Measurements from ENCODE around the gene DYDC2.
"Not testable (repeated sequence)": the region's sequence is repeated elsewhere in the genome, so short reads cannot be mapped to it uniquely, and the experiment has no call there.

Gene DYDC2

DNA sequence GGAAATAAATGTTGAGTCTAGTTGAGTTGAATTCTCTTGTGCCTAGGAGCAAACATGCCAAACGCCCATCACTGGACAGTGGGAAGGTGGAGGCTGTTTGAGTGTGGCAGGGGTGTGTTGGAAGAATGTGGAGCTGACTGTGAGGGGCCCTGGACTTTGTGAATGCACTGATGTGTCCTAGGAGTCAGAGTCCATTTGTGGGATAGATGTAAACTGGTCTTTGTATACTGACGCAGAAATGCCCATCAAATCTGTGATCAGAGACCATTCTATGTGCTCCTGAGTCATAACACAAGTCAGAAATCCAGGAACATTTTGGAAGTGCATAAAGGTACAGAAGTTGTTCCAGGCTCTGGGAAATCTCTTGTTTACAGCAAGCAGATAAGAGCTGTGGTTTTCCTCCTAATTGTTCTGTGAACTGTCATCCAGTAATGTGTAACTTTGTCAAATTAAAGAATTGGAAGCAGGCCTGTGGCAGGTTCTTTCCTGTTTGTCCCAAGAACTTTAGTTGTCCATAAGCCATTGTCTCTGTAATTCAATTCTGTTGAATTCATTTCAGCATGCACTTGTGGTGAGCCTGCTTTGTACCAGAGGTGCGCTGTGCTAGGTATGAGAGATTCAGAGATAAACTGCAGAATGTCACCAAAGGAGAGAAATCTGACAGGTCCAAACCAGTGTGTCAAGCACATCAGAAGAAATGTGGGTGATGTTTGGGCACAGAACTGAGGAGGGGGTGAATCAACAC lies 59.3 kb downstream of the DYDC2 start:
- no peak for DNase-seq

DNA sequence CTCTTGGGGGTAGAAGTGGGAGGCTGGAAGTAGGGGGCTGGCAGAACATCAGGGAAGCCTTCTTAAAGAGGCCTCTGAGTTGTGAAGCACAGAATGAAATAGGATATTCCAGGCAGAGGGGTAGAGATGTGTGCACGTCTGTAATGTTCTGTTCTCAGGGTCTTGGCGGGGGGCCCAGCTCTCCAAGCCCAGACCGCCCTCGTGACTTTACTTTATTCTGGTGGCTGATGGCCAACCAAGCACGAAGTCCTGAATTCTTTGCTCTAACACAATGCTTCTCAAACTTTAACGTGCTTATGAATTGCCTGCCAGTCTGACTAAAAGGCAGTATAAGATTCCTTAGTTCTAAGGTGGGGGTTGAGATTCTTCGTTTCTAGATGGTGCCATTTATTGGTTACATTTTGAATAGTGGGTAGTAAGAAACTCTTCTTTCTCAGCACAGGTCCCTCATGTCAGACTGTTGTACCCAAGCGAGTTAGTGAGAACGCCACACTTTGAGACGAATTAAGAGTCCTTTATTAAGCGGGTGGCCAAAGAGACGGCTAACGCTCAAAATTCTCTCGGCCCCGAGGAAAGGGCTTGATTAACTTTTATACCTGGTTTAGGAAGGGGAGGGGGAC lies 60.0 kb downstream of the DYDC2 start:
- DNase-seq = no peak

DNA sequence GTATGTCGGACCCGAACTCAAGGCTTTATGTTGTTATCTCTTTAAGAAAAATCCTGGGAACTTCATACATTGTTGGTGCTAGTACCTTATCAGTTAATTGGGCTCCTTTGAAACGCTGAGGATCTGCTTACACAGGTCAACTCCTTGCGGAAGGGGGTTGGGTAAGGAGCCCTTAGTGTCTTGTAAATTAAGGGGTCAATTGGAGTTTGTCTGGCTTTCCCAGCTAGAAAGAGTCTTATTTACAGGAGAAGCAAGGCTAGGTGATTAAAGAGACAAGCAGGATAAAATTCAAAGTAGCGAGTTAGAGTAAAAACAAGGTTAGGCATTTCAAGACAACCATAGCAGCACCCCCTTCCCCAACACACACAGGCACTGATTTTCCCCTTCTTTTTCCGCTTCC lies 60.7 kb downstream of the DYDC2 start:
- not testable (repeated sequence) for DNase-seq

Measured in NK-92 treated with Interleukin-12 subunit alpha and Interleukin-12 subunit beta, amount 100 ng/mL, for 24 hours (cell line).